Measurements from ENCODE around the gene CCDC70. TPM values are rescaled to one million over a fixed set of nuclear protein-coding genes. Genes with fewer than 3 reads are reported as not detected.

CCDC70 gene
- total and polyA plus RNA-seq, 4 donors = 0.36 TPM; not detected in 3

DNA sequence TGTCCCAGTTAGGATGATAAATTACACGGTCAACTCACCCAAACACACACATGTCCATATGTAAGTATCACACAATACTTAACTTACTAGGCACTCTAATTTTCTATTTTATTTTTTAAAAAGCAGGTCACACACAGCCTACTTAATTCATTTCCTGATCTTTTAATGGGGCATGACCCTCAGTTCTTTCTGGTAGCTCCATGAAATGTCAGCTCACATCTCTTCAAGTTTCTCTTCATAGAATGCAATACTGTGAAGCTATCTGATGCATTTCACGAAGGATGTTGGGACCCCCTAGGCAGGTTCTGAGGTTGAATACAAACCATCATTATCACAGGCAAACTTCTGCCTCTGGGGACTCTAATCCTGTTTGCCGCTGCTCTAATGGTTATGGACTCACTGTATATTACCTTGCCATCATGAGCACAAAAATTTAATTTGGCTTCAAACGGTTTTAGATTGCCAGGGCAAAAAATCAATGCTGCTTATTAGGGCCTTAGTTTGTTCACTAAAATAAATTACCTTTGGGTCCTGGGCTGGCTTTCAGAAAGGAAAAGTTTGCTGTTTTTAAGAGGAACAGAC is 41.7 kb upstream of the CCDC70 start:
- TF ChIP-seq TAF1 (conservative IDR thresholded peaks at IDR 0.05) = no peak
- TF ChIP-seq HNF4G (IDR thresholded peaks at IDR 0.05) = no peak
- TF ChIP-seq NR2F2 (IDR thresholded peaks at IDR 0.05) = no peak
- no peak for TF ChIP-seq RXRA (IDR thresholded peaks at IDR 0.05)
- TF ChIP-seq, protein P1, sequence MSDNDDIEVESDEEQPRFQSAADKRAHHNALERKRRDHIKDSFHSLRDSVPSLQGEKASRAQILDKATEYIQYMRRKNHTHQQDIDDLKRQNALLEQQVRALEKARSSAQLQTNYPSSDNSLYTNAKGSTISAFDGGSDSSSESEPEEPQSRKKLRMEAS (IDR thresholded peaks at IDR 0.05) = no peak
- TF ChIP-seq FOXA2 (IDR thresholded peaks at IDR 0.05) = no peak
- TF ChIP-seq GABPA (IDR thresholded peaks at IDR 0.05 in 1 of 2, conservative IDR thresholded peaks at IDR 0.05 in 1 of 2) = no peak
- TF ChIP-seq JUND (IDR thresholded peaks at IDR 0.05) = no peak
- TF ChIP-seq RAD21 (IDR thresholded peaks at IDR 0.05) = no peak
- TF ChIP-seq SP1 (IDR thresholded peaks at IDR 0.05) = no peak
- TF ChIP-seq EGR1 (IDR thresholded peaks at IDR 0.05; ENCODE audit: low read depth in 2 of 2) = no peak
- TF ChIP-seq, protein P2, sequence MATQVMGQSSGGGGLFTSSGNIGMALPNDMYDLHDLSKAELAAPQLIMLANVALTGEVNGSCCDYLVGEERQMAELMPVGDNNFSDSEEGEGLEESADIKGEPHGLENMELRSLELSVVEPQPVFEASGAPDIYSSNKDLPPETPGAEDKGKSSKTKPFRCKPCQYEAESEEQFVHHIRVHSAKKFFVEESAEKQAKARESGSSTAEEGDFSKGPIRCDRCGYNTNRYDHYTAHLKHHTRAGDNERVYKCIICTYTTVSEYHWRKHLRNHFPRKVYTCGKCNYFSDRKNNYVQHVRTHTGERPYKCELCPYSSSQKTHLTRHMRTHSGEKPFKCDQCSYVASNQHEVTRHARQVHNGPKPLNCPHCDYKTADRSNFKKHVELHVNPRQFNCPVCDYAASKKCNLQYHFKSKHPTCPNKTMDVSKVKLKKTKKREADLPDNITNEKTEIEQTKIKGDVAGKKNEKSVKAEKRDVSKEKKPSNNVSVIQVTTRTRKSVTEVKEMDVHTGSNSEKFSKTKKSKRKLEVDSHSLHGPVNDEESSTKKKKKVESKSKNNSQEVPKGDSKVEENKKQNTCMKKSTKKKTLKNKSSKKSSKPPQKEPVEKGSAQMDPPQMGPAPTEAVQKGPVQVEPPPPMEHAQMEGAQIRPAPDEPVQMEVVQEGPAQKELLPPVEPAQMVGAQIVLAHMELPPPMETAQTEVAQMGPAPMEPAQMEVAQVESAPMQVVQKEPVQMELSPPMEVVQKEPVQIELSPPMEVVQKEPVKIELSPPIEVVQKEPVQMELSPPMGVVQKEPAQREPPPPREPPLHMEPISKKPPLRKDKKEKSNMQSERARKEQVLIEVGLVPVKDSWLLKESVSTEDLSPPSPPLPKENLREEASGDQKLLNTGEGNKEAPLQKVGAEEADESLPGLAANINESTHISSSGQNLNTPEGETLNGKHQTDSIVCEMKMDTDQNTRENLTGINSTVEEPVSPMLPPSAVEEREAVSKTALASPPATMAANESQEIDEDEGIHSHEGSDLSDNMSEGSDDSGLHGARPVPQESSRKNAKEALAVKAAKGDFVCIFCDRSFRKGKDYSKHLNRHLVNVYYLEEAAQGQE (IDR thresholded peaks at IDR 0.05) = no peak
- TF ChIP-seq HNF4A (conservative IDR thresholded peaks at IDR 0.05) = no peak
- TF ChIP-seq, protein P3, sequence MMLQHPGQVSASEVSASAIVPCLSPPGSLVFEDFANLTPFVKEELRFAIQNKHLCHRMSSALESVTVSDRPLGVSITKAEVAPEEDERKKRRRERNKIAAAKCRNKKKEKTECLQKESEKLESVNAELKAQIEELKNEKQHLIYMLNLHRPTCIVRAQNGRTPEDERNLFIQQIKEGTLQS (IDR thresholded peaks at IDR 0.05) = no peak
- H3K4me1 ChIP-seq (ENCODE audit: control insufficient read depth in 4 of 4, insufficient read depth in 4 of 4, low read length in 3 of 4) = peaks cover 0 to 7% (median 3%) of the 10 kb centered on the region in 4 donors
- H3K4me3 ChIP-seq (ENCODE audit: low read depth in 1 of 3, low read length in 3 of 3) = no peak overlapping the region
- H3K9me3 ChIP-seq (ENCODE audit: control insufficient read depth in 4 of 4, low read length in 3 of 4) = no peaks in the 10 kb centered on the region
- no peak overlapping the region for H3K27ac ChIP-seq (ENCODE audit: low read depth in 1 of 2, low read length in 2 of 2)
- 82% methylated on average over 4 of the region's 4 CpGs for WGBS
- no peak for DNase-seq (ENCODE audit: low spot score)
- H3K9ac ChIP-seq (ENCODE audit: low read depth in 1 of 2, low read length in 2 of 2) = no peak overlapping the region
- no peaks in the 10 kb centered on the region for H3K36me3 ChIP-seq (ENCODE audit: control insufficient read depth in 4 of 4, insufficient read depth in 3 of 4, low read depth in 1 of 4, low read length in 3 of 4)
- no peaks in the 10 kb centered on the region for H3K27me3 ChIP-seq (ENCODE audit: control insufficient read depth in 4 of 4, insufficient read depth in 4 of 4, low read length in 3 of 4)

DNA sequence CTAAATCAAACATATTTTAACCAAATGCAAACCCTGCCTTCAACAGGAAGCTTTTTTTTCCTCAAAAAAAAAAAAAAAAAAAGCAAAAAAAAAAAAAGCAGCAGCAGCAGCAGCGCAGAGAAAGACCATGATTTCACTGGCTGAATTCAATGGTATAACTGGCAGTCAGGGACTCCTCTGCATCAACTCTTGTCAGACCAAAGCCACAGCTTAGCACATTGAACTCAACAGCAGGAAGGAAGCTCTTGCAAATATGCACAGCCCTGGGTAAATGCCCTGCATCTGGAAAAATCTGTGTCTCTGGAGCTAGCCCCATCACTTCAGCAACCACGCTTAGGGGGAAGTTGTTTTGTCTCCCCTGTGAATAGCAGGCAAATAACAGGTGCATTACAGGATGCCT is 40.2 kb upstream of the CCDC70 start:
- H3K36me3 ChIP-seq (ENCODE audit: control insufficient read depth in 4 of 4, insufficient read depth in 3 of 4, low read depth in 1 of 4, low read length in 3 of 4) = no peaks in the 10 kb centered on the region
- no peaks in the 10 kb centered on the region for H3K9me3 ChIP-seq (ENCODE audit: control insufficient read depth in 4 of 4, low read length in 3 of 4)
- H3K27me3 ChIP-seq (ENCODE audit: control insufficient read depth in 4 of 4, insufficient read depth in 4 of 4, low read length in 3 of 4) = no peaks in the 10 kb centered on the region
- TF ChIP-seq JUND (IDR thresholded peaks at IDR 0.05) = no peak
- no peak for DNase-seq (ENCODE audit: low spot score)
- H3K4me3 ChIP-seq (ENCODE audit: low read depth in 1 of 3, low read length in 3 of 3) = no peak overlapping the region
- H3K4me1 ChIP-seq (ENCODE audit: control insufficient read depth in 4 of 4, insufficient read depth in 4 of 4, low read length in 3 of 4) = peaks cover 0 to 3% (median 0%) of the 10 kb centered on the region in 4 donors
- 71% methylated on average over 2 of the region's 2 CpGs for WGBS
- no peak overlapping the region for H3K9ac ChIP-seq (ENCODE audit: low read depth in 1 of 2, low read length in 2 of 2)
- no peak overlapping the region for H3K27ac ChIP-seq (ENCODE audit: low read depth in 1 of 2, low read length in 2 of 2)

DNA sequence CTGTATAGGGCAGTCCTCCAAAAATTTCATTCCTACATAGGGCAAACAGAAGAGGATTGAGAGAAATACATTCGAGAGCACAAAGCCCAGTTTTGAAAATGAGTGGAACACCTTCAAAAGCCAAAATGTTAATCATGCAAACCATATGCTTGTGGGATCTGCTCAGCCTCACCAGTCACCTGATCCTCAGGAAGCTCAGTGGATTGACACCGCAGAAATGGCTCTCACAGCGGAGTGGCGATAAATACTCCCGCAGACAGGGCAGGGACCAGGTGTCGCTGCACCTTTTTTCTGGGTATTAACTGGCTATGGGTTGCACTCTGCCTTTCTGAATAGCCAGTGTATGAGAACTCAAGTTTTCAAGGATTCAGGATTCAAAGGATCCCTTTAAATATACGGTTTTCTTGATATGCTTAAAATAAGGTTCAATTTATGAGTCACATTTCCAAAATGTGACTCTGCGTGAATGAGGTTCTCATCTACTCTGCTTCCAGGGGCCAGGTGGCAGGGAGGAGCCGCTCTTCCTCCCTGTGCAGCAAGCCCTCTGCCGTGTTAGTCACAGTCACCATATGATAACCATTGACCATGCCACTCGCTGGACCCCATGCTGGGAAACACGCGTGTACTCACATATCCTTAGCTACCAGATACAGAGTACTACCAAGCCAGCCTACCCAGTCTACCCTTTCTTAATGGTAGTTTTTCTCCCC is 39.5 kb upstream of the CCDC70 start:
- no peak overlapping the region for H3K9ac ChIP-seq (ENCODE audit: low read depth in 1 of 2, low read length in 2 of 2)
- no peaks in the 10 kb centered on the region for H3K9me3 ChIP-seq (ENCODE audit: control insufficient read depth in 4 of 4, low read length in 3 of 4)
- H3K36me3 ChIP-seq (ENCODE audit: control insufficient read depth in 4 of 4, insufficient read depth in 3 of 4, low read depth in 1 of 4, low read length in 3 of 4) = no peaks in the 10 kb centered on the region
- no peaks in the 10 kb centered on the region for H3K27me3 ChIP-seq (ENCODE audit: control insufficient read depth in 4 of 4, insufficient read depth in 4 of 4, low read length in 3 of 4)
- H3K4me1 ChIP-seq (ENCODE audit: control insufficient read depth in 4 of 4, insufficient read depth in 4 of 4, low read length in 3 of 4) = peaks cover 0 to 3% (median 0%) of the 10 kb centered on the region in 4 donors
- no peak for DNase-seq (ENCODE audit: low spot score)
- no peak overlapping the region for H3K27ac ChIP-seq (ENCODE audit: low read depth in 1 of 2, low read length in 2 of 2)
- no peak overlapping the region for H3K4me3 ChIP-seq (ENCODE audit: low read depth in 1 of 3, low read length in 3 of 3)
- TF ChIP-seq, protein P4, sequence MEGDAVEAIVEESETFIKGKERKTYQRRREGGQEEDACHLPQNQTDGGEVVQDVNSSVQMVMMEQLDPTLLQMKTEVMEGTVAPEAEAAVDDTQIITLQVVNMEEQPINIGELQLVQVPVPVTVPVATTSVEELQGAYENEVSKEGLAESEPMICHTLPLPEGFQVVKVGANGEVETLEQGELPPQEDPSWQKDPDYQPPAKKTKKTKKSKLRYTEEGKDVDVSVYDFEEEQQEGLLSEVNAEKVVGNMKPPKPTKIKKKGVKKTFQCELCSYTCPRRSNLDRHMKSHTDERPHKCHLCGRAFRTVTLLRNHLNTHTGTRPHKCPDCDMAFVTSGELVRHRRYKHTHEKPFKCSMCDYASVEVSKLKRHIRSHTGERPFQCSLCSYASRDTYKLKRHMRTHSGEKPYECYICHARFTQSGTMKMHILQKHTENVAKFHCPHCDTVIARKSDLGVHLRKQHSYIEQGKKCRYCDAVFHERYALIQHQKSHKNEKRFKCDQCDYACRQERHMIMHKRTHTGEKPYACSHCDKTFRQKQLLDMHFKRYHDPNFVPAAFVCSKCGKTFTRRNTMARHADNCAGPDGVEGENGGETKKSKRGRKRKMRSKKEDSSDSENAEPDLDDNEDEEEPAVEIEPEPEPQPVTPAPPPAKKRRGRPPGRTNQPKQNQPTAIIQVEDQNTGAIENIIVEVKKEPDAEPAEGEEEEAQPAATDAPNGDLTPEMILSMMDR (IDR thresholded peaks at IDR 0.05; ENCODE audit: low read depth, low read length, missing input control) = no peak
- TF ChIP-seq, protein P3 (IDR thresholded peaks at IDR 0.05) = no peak
- no peak for TF ChIP-seq TAF1 (conservative IDR thresholded peaks at IDR 0.05)
- no peak for TF ChIP-seq SP1 (IDR thresholded peaks at IDR 0.05)
- no peak for TF ChIP-seq FOXA2 (IDR thresholded peaks at IDR 0.05)
- no peak for TF ChIP-seq HNF4A (conservative IDR thresholded peaks at IDR 0.05)
- TF ChIP-seq YY1 (IDR thresholded peaks at IDR 0.05) = no peak
- TF ChIP-seq HNF4G (IDR thresholded peaks at IDR 0.05) = no peak
- 86% methylated on average over 13 of the region's 13 CpGs for WGBS

All from liver (tissue), 9 donors.